ENCODE data around the gene MAP3K20. TPM values are rescaled to one million over a fixed set of nuclear protein-coding genes. Genes with fewer than 3 reads are reported as not detected.
"Not testable (repeated sequence)": the region's sequence is repeated elsewhere in the genome, so short reads cannot be mapped to it uniquely, and the experiment has no call there.

Gene MAP3K20
- total and polyA plus RNA-seq, 9 donors, result 38.6 to 127 (median 88.4) TPM

DNA sequence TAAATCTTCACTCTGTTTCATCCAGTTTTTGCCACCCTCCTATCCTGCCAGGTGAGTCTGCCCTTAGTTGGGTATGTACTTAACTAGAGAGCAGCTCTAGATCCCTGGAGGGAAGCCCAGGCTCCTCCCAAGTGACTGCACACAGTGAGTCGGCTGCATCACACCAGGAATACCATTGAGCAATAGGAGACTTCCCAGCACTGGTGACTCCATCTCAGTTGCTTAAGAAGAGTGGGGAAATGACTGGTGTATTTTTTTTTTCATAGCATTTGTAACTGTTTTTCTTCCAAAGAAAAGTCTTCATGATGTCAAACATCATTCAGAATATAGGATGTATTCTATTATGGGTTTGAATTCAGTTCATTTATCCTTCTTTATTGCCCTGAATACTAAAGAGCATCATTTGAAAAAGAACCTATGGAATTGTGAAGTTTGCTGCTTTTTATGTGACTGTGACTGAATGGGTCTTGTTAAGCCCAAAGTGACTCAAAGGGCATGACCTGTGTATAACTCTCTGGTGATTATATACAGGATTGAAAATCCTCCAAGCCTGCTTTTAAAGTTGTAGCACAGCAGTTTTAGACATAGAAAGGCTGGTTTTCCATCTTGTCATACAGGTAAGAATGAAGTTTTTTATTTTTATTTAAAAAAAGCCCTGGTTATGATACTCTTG lies 84.3 kb downstream of the MAP3K20 start:
- peaks cover 9% of the 10 kb centered on the region for H3K4me1 ChIP-seq (ENCODE audit: insufficient read depth)
- WGBS, 3 donors, result 0 to 7% (median 7%) methylated on average over 1 of the region's 1 CpG
- peak; percentile 40 to 94 (median 72) for DNase-seq
- TF ChIP-seq EP300 (IDR thresholded peaks at IDR 0.05), result peak; percentile 99
- TF ChIP-seq, protein P1, sequence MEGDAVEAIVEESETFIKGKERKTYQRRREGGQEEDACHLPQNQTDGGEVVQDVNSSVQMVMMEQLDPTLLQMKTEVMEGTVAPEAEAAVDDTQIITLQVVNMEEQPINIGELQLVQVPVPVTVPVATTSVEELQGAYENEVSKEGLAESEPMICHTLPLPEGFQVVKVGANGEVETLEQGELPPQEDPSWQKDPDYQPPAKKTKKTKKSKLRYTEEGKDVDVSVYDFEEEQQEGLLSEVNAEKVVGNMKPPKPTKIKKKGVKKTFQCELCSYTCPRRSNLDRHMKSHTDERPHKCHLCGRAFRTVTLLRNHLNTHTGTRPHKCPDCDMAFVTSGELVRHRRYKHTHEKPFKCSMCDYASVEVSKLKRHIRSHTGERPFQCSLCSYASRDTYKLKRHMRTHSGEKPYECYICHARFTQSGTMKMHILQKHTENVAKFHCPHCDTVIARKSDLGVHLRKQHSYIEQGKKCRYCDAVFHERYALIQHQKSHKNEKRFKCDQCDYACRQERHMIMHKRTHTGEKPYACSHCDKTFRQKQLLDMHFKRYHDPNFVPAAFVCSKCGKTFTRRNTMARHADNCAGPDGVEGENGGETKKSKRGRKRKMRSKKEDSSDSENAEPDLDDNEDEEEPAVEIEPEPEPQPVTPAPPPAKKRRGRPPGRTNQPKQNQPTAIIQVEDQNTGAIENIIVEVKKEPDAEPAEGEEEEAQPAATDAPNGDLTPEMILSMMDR (IDR thresholded peaks at IDR 0.05), result no peak
- no peaks in the 10 kb centered on the region for H3K27me3 ChIP-seq
- intact Hi-C loops (cut with DNase I), result no loop called here
- peak overlapping the region in 1 of 2 donors; percentile 15 for H3K27ac ChIP-seq
- no peaks in the 10 kb centered on the region for H3K36me3 ChIP-seq
- H3K4me3 ChIP-seq, result no peak overlapping the region
- H3K9me3 ChIP-seq, result no peaks in the 10 kb centered on the region

- Histone ChIP-seq H3K4me1 (ENCODE audit: insufficient read depth) (peaks cover 11% of the 10 kb centered on the region), H3K4me3 (no peak overlapping the region), H3K9me3 (no peaks in the 10 kb centered on the region), H3K27ac (no peak overlapping the region), H3K36me3 (no peaks in the 10 kb centered on the region), H3K27me3 (no peaks in the 10 kb centered on the region)
- 72 to 81% (median 77%) methylated on average over 4 of the region's 4 CpGs for WGBS, 3 donors
- no peak for TF ChIP-seq EP300 (IDR thresholded peaks at IDR 0.05)
- TF ChIP-seq, protein P1 (IDR thresholded peaks at IDR 0.05), result no peak
- TF ChIP-seq POLR2A (IDR thresholded peaks at IDR 0.05), result no peak
- intact Hi-C loops (cut with DNase I), result no loop called here
- no peak for DNase-seq
These were observed 85.0 kb downstream of the MAP3K20 start for GRCh38 chr2:173160618-173161017.

GRCh38 chr2:173161040-173161439 lies 85.4 kb downstream of the MAP3K20 start:
- Histone ChIP-seq H3K4me1 (ENCODE audit: insufficient read depth) (peaks cover 11% of the 10 kb centered on the region), H3K4me3 (no peak overlapping the region), H3K27me3 (no peaks in the 10 kb centered on the region), H3K27ac (no peak overlapping the region), H3K36me3 (no peaks in the 10 kb centered on the region), H3K9me3 (no peaks in the 10 kb centered on the region)
- TF ChIP-seq POLR2A (IDR thresholded peaks at IDR 0.05) (no peak), EP300 (IDR thresholded peaks at IDR 0.05) (no peak)
- TF ChIP-seq, protein P1 (IDR thresholded peaks at IDR 0.05), result no peak
- no peak for DNase-seq
- intact Hi-C loops (cut with DNase I), result no loop called here
- 91 to 96% (median 92%) methylated on average over 4 of the region's 4 CpGs for WGBS, 3 donors

DNA sequence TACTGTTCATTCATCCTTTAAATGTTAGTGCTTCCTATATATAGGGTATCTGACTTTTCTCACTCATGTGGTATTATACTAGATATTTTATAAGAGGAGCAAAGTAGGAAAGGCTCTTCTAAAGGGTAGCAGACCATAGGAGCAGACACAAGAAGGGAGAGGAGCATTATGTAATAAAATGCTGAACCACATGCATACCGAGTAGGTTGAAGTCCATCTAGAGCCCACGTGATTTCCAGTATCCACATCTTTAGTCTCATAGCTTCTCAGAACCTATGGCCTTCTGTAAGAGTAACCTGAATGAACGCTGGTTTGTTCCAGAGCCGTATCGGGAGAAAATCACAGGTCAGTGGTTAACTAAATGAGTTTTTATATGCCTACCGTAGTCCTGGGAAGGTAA lies 85.9 kb downstream of the MAP3K20 start:
- Histone ChIP-seq H3K4me1 (ENCODE audit: insufficient read depth) (peaks cover 11% of the 10 kb centered on the region), H3K36me3 (no peaks in the 10 kb centered on the region), H3K27ac (no peak overlapping the region), H3K9me3 (no peaks in the 10 kb centered on the region), H3K27me3 (no peaks in the 10 kb centered on the region), H3K4me3 (no peak overlapping the region)
- intact Hi-C loops (cut with DNase I), result no loop called here
- 89% methylated on average over 6 of the region's 6 CpGs for WGBS, 3 donors
- TF ChIP-seq, protein P1 (IDR thresholded peaks at IDR 0.05), result no peak
- TF ChIP-seq POLR2A (IDR thresholded peaks at IDR 0.05) (no peak), EP300 (IDR thresholded peaks at IDR 0.05) (no peak)
- no peak for DNase-seq

DNA sequence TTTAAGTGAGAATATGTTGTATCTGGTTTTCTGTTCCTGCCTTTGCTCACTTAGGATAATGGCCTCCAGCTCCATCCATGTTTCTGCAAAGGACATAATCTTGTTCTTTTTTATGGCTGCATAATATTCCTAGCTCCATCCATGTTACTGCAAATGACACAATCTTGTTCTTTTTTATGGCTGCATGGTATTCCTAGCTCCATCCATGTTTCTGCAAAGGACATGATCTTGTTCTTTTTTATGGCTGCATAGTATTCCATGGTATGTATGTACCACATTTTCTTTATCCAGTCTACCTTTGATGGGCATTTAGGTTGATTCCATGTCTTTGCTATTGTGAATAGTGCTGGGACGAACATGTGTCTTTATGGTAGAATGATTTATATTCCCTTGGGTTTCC lies 87.7 kb downstream of the MAP3K20 start:
- H3K27me3 ChIP-seq; H3K36me3 ChIP-seq; H3K27ac ChIP-seq; H3K9me3 ChIP-seq; H3K4me1 ChIP-seq (ENCODE audit: insufficient read depth); H3K4me3 ChIP-seq; intact Hi-C loops (cut with DNase I); DNase-seq: not testable (repeated sequence)
- 98 to 99% (median 98%) methylated on average over 1 of the region's 1 CpG for WGBS, 3 donors
